G401.6 (cell line): ENCODE results near the gene OSCP1.

Experiments used
- FAIRE-seq: peaks from 2 replicates; lab custom pipeline; 2012; peaks lifted over from hg19 to GRCh38; lab: Jason Lieb, UNC

The OSCP1 gene

GRCh38 chr1:36446271-36446670 lies 4.0 kb downstream of the OSCP1 start:
- no peak for FAIRE-seq

GRCh38 chr1:36443297-36443696 lies 7.0 kb downstream of the OSCP1 start:
- no peak for FAIRE-seq

GRCh38 chr1:36442337-36442736 lies 7.9 kb downstream of the OSCP1 start:
- FAIRE-seq = no peak

- no peak for FAIRE-seq
Measured at GRCh38 chr1:36440646-36441045, 9.6 kb downstream of the OSCP1 start.

GRCh38 chr1:36440044-36440443 lies 10.2 kb downstream of the OSCP1 start:
- no peak for FAIRE-seq

- no peak for FAIRE-seq
Measured at GRCh38 chr1:36438715-36439114, 11.5 kb downstream of the OSCP1 start.

- no peak for FAIRE-seq
Measured at GRCh38 chr1:36436821-36437220, 13.4 kb downstream of the OSCP1 start.

- FAIRE-seq = no peak
Measured at GRCh38 chr1:36433102-36433501, 17.1 kb downstream of the OSCP1 start.

GRCh38 chr1:36432616-36433015 lies 17.6 kb downstream of the OSCP1 start:
- FAIRE-seq = no peak

GRCh38 chr1:36425791-36426190 lies 24.5 kb downstream of the OSCP1 start:
- FAIRE-seq = no peak

GRCh38 chr1:36421649-36422048 lies 28.6 kb downstream of the OSCP1 start:
- no peak for FAIRE-seq

- FAIRE-seq = peak; percentile 92
Measured at GRCh38 chr1:36420836-36421317, 29.4 kb downstream of the OSCP1 start.

- no peak for FAIRE-seq
Measured at GRCh38 chr1:36420409-36420808, 29.8 kb downstream of the OSCP1 start.

- no peak for FAIRE-seq
Measured at GRCh38 chr1:36419569-36419968, 30.7 kb downstream of the OSCP1 start.

- no peak for FAIRE-seq
Measured at GRCh38 chr1:36419140-36419539, 31.1 kb downstream of the OSCP1 start.

- FAIRE-seq = no peak
Measured at GRCh38 chr1:36417931-36418330, 32.3 kb downstream of the OSCP1 start.

GRCh38 chr1:36415661-36416326 lies 34.5 kb downstream of the OSCP1 start:
- FAIRE-seq = no peak

- FAIRE-seq = no peak
Measured at GRCh38 chr1:36414384-36414783, 35.9 kb downstream of the OSCP1 start.

GRCh38 chr1:36411674-36412648 lies 38.3 kb downstream of the OSCP1 start:
- FAIRE-seq = peak; percentile 90

- FAIRE-seq = no peak
Measured at GRCh38 chr1:36408479-36408878, 41.8 kb downstream of the OSCP1 start.

- no peak for FAIRE-seq
Measured at GRCh38 chr1:36406440-36406839, 43.8 kb downstream of the OSCP1 start.

- FAIRE-seq = no peak
Measured at GRCh38 chr1:36402504-36402890, 47.8 kb downstream of the OSCP1 start.
